Activated CD4-positive, CD25-positive, alpha-beta regulatory T cell treated with anti-CD3 and anti-CD28 coated beads, Interleukin-2, amount 50 U/mL, for 16 hours (primary cell): ENCODE results near the gene CFAP97D2.

Experiments
- DNase-seq: peaks from one replicate; pipeline ENCODE4 v3.0.0-alpha.2; 2020; ENCODE audit warnings: low read depth, low spot score

CFAP97D2 gene

GRCh38 chr13:114268344-114269280 lies 89.6 kb downstream of the CFAP97D2 start:
- no peak for DNase-seq

- DNase-seq: no peak
Observed at GRCh38 chr13:114269281-114269770, 90.3 kb downstream of the CFAP97D2 start.
